Breast epithelium (tissue), 4 donors: ENCODE results near the gene SLC15A1. TPM values are rescaled to one million over a fixed set of nuclear protein-coding genes. Genes with fewer than 3 reads are reported as not detected.

ENCODE experiments used
- DNase-seq, 2 donors: peaks; one replicate each; pipeline ENCODE4 v3.0.0-alpha.2; 2019; ENCODE audit warnings: low spot score in 2 of 2
- H3K27ac ChIP-seq, 2 donors: fragments of 200-600 bp; sonication (generic) in 1 of 2; one replicate each; pipeline ENCODE4 v1.5.1; 2016 to 2019; ENCODE audit warnings: mild to moderate bottlenecking in 1 of 2
- H3K27me3 ChIP-seq, 2 donors: fragments of 200-600 bp; sonication (generic) in 1 of 2; one replicate each; pipeline versions ENCODE4 v1.5.1 to v1.6.0; 2017 to 2019; ENCODE audit warnings: control low read depth in 1 of 2, mild to moderate bottlenecking in 1 of 2
- H3K36me3 ChIP-seq: fragments of 200-600 bp; one replicate; pipeline ENCODE4 v1.5.1; 2019
- H3K4me1 ChIP-seq, 2 donors: fragments of 200-600 bp; sonication (generic); one replicate each; pipeline ENCODE4 v1.5.1; 2016 to 2019; ENCODE audit warnings: control low read depth in 1 of 2
- H3K4me3 ChIP-seq, 3 donors: fragments of 200-600 bp; sonication (generic); 1 replicate in 2 of 3; 2 replicates in 1 of 3; pipeline ENCODE4 v1.5.1; 2016 to 2019; ENCODE audit warnings: mild to moderate bottlenecking in 3 of 3, moderate library complexity in 2 of 3
- H3K9me3 ChIP-seq, 2 donors: fragments of 200-600 bp; sonication (generic) in 1 of 2; one replicate each; pipeline ENCODE4 v1.5.1; 2016 to 2019; ENCODE audit warnings: control low read depth in 1 of 2
- POLR2A ChIP-seq: fragments of 450-650 bp; IDR thresholded peaks from one replicate; pipeline ENCODE4 v1.6.1; 2016; ENCODE audit warnings: antibody characterized with exemption, mild to moderate bottlenecking, moderate library complexity
- POLR2AphosphoS5 ChIP-seq, 3 donors: sonication (generic); formaldehyde crosslinking; IDR thresholded peaks; one replicate each; pipeline ENCODE4 v1.6.1; 2017; ENCODE audit warnings: antibody characterized with exemption in 3 of 3
- intact Hi-C: fragments of 100-400 bp; cut with DNase I; formaldehyde crosslinking; loops from one replicate; pipeline ENCODE4 v1.15.1; 2023; ENCODE audit warnings: low total_unique reads
- total RNA-seq, 3 donors: library from RNA; depleted of rRNA; stranded (reverse); fragments of >200 nt; gene quantifications; one replicate each; pipeline ENCODE4 v1.1.0, GENCODE V29; 2016
- TF ChIP-seq, protein P1 (sequence below), 3 donors: fragments of 450-650 bp; IDR thresholded peaks; one replicate each; pipeline ENCODE4 v1.5.1; 2016 to 2017; ENCODE audit warnings: antibody characterized with exemption in 3 of 3, mild to moderate bottlenecking in 3 of 3, moderate library complexity in 3 of 3

Gene SLC15A1
- total RNA-seq, 3 donors from 2014 or later: 1.3 TPM; not detected in 2

DNA sequence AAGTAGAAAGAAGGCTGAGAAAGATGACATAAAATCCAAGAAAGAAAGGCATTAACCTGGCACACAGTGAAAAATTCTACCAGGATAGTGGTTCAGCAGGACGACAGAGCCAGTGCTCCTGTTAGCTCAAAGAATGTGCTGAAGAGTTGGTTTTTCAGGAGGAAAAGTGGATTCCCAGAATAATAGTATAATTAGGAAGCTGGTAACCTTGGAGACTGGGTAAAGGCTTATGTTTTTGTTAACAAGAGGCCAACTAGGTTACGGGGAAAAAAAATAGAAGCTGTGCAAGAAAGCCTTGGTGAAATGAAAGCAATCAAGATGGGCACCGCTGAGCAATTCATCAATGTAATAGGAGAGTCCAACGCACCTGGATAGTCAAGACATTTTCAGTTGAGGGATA is 54.7 kb downstream of the SLC15A1 start:
- intact Hi-C loops: no loop called here
- H3K36me3 ChIP-seq: no peaks in the 10 kb centered on the region
- H3K27me3 ChIP-seq: no peaks in the 10 kb centered on the region
- H3K4me1 ChIP-seq: no peaks in the 10 kb centered on the region
- H3K4me3 ChIP-seq: no peak overlapping the region
- no peak for TF ChIP-seq POLR2AphosphoS5 (IDR thresholded peaks at IDR 0.05)
- no peak for TF ChIP-seq POLR2A
- TF ChIP-seq, protein P1, sequence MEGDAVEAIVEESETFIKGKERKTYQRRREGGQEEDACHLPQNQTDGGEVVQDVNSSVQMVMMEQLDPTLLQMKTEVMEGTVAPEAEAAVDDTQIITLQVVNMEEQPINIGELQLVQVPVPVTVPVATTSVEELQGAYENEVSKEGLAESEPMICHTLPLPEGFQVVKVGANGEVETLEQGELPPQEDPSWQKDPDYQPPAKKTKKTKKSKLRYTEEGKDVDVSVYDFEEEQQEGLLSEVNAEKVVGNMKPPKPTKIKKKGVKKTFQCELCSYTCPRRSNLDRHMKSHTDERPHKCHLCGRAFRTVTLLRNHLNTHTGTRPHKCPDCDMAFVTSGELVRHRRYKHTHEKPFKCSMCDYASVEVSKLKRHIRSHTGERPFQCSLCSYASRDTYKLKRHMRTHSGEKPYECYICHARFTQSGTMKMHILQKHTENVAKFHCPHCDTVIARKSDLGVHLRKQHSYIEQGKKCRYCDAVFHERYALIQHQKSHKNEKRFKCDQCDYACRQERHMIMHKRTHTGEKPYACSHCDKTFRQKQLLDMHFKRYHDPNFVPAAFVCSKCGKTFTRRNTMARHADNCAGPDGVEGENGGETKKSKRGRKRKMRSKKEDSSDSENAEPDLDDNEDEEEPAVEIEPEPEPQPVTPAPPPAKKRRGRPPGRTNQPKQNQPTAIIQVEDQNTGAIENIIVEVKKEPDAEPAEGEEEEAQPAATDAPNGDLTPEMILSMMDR (IDR thresholded peaks at IDR 0.05): no peak
- no peak overlapping the region for H3K27ac ChIP-seq
- no peak for DNase-seq
- H3K9me3 ChIP-seq: no peaks in the 10 kb centered on the region

DNA sequence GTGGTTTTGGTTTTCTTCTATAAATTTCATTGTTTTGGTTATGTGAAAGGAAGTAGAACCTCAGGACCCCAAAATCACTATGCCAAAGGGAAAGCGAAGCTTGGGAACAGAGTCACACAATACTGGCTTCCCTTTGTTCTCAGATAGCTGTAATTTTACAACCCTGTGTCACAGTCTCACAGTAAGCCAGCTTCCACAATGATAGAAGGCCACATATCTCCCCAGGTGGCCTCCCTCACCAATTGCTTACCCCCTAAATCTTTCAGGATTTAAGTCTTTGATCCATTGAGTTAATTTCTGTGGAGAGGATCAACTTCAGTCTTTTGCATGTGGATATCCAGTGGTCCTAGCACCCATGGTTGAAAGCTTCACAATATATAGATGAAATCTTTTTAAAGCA is 58.7 kb downstream of the SLC15A1 start:
- no peaks in the 10 kb centered on the region for H3K36me3 ChIP-seq
- H3K9me3 ChIP-seq: no peaks in the 10 kb centered on the region
- H3K4me3 ChIP-seq: no peak overlapping the region
- no peak for DNase-seq
- intact Hi-C loops: no loop called here
- no peaks in the 10 kb centered on the region for H3K27me3 ChIP-seq
- no peak overlapping the region for H3K27ac ChIP-seq
- H3K4me1 ChIP-seq: no peaks in the 10 kb centered on the region
- TF ChIP-seq POLR2AphosphoS5 (IDR thresholded peaks at IDR 0.05) (no peak), POLR2A (no peak)
- TF ChIP-seq, protein P1 (IDR thresholded peaks at IDR 0.05): no peak

DNA sequence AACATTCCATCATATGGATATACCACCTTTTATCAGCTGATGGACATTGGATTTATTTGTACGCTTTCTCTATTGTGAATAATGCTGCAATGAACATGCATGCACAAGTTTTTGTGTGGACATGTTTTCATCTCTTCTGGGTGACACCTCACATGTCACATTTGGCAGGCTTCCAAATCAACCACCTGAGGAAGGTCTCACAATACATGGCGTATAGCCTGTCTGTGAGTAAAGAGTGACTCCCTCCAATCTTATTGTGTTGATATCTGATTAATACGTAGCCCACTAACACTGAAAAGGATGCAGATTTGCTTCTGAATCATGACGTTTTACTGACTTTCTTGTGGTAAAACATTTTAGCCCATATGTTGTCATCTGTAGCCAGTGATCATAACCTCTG is 61.1 kb downstream of the SLC15A1 start:
- no peaks in the 10 kb centered on the region for H3K36me3 ChIP-seq
- TF ChIP-seq, protein P1 (IDR thresholded peaks at IDR 0.05): no peak
- TF ChIP-seq POLR2AphosphoS5 (IDR thresholded peaks at IDR 0.05) (no peak), POLR2A (no peak)
- no peak overlapping the region for H3K27ac ChIP-seq
- H3K4me3 ChIP-seq: no peak overlapping the region
- H3K9me3 ChIP-seq: no peaks in the 10 kb centered on the region
- no peak for DNase-seq
- no peaks in the 10 kb centered on the region for H3K4me1 ChIP-seq
- no peaks in the 10 kb centered on the region for H3K27me3 ChIP-seq
- intact Hi-C loops: no loop called here

DNA sequence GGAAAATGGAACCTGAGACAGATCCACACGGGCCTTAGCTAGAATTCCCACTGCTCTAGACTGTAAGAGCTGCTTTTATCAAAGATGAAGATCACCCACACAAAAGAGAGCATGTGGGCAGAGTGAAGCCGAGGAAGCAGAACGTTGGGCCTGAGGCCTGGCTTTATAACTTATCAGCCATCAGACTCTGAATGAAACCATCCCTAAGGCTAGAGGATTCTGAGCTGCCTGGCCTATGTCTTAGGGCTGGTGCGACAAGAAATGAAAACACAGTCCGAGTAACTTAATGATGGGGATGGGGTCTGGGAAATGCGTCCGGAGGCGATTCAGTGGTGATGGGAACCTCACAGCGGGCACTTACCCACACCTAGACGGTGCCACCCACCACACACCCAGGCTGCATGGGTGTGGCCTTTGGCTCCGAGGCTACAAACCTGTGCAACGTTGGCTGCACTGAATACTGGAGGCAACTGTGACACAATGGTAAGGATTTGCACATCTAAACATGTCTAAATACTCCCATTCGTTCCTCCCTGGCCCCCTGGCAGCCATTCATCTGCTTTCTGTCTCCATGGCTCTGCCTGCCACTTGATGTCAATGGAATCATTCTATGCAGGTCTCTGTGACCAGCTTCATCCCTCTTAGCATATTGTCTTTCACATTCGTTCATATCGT is 62.0 kb downstream of the SLC15A1 start:
- intact Hi-C loops: no loop called here
- no peaks in the 10 kb centered on the region for H3K9me3 ChIP-seq
- no peak overlapping the region for H3K4me3 ChIP-seq
- no peaks in the 10 kb centered on the region for H3K4me1 ChIP-seq
- TF ChIP-seq POLR2A (no peak), POLR2AphosphoS5 (IDR thresholded peaks at IDR 0.05) (no peak)
- TF ChIP-seq, protein P1 (IDR thresholded peaks at IDR 0.05): no peak
- no peaks in the 10 kb centered on the region for H3K36me3 ChIP-seq
- H3K27me3 ChIP-seq: no peaks in the 10 kb centered on the region
- H3K27ac ChIP-seq: no peak overlapping the region
- no peak for DNase-seq

DNA sequence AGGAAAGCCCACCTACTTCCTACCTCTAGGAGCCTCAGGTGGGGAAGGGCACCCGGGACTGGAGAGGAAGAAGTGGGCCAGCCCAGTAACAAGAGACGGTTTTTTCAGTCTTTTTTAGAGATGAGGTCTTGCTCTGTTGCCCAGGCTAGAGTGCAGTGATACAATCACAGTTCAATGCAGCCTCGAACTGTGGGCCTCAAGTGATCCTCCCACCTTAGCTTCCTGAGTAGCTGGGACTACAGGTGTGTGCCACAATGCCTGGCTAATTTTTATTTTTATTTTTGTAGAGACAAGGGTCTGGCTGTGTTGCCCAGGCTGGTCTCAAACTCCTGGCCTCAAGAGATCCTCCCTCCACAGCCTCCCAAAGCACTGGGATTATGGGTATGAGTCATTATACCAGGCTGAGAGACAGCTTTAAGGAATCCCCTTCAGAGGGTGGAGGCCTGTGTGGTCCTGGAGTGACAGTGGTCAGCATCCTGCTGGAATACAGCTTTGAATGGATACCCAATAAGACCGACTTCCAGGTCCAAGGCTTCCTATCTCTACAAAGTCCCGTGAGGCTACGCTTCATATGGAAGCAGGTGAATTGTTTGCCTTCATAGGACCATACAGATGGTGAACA is 63.0 kb downstream of the SLC15A1 start:
- DNase-seq: no peak
- TF ChIP-seq POLR2AphosphoS5 (IDR thresholded peaks at IDR 0.05): no peak
- TF ChIP-seq, protein P1 (IDR thresholded peaks at IDR 0.05): no peak
- TF ChIP-seq POLR2A: no peak
- Histone ChIP-seq H3K36me3 (no peaks in the 10 kb centered on the region), H3K4me3 (no peak overlapping the region), H3K4me1 (no peaks in the 10 kb centered on the region), H3K27ac (no peak overlapping the region), H3K27me3 (no peaks in the 10 kb centered on the region), H3K9me3 (no peaks in the 10 kb centered on the region)
- intact Hi-C loops: no loop called here
